GM21723 (cell line): ENCODE measurements around the gene FCGR3B.
"Not testable (repeated sequence)": the region's sequence is repeated elsewhere in the genome, so short reads cannot be mapped to it uniquely, and the experiment has no call there.

Source experiments
- ATAC-seq: cut with Tn5 transposase; IDR thresholded peaks from one replicate; pipeline ENCODE4 v1.9.1; 2021; ENCODE audit warnings: mild to moderate bottlenecking, moderate library complexity; ENCODE audit not compliant: unreplicated experiment

FCGR3B gene

GRCh38 chr1:161639203-161639602 lies 8.2 kb upstream of the FCGR3B start:
- not testable (repeated sequence) for ATAC-seq

DNA sequence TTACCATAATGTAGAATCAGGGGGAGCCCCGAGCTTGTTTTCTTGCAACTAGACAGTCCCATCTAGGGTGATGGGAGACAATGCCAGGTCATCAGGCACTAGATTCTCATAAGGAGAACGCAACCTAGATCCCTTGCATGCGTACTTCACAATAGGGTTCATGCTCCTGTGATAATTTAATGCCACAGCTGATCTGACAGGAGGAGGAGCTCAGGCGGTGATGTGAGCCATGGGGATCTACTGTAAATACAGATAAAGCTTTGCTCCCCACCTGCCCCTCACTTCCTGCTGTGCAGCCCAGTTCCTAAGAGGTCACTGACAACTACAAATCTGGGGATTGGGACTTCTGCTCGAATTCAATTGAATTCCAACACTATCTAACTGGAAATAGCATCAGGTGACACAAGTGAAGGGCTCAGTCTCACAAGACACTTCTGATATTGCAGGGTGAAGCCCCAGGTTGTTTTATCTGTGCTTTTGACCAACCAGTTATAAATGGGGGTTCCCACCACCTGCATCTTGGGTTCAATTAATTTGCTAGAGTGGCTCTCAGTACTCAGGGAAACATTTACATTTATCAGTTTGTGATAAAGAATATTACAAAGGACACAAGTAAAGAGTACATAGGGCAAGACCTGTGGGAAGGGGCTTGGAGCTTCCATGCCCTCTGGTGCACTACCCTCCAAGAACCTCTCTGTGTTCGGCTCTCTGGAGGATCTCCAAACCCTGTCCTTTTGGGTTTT lies 7.4 kb upstream of the FCGR3B start:
- ATAC-seq: not testable (repeated sequence)

DNA sequence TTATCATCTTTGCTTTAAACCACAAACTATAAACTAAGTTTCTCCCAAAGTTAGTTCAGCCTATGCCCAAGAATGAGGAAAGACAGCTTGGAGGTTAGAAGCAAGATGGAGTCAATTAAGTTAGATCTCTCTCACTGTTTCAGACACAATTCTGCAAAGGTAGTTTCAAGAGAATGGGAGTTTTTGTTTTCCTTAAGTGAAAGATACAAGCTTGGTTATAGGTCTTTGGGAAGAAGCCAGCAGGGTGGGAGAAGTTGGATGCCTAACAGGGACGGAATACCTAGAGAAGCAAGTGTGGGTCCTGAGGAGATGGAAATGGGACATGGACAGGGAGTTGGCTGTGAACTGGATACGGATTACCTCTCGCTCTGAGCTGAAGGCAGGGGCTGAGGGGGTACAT lies 6.0 kb upstream of the FCGR3B start:
- not testable (repeated sequence) for ATAC-seq

- not testable (repeated sequence) for ATAC-seq
These were observed 5.3 kb upstream of the FCGR3B start for GRCh38 chr1:161636189-161636782.

DNA sequence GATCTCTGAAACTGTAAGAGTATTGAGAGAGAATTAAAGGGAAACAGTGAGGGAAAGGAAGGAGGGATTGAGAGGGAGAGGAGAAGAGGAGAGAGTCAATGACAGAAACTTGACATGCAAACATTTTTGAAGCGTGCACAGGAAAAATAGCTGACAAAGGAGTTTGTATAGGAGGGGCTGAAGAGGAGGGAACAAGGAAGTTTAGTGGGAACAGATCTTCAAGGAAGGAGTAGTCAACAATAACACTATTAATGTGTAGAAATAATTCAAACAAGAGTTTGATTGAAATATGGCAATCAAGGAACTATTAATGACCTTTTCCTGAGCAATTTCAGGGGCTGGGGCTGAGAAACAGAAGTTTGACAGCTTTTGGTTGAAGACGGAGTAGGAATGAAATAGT lies 4.0 kb upstream of the FCGR3B start:
- not testable (repeated sequence) for ATAC-seq

GRCh38 chr1:161630128-161630742 lies 741 bp downstream of the FCGR3B start:
- not testable (repeated sequence) for ATAC-seq

- ATAC-seq: not testable (repeated sequence)
These were observed 4.4 kb downstream of the FCGR3B start for GRCh38 chr1:161626445-161627146.

- not testable (repeated sequence) for ATAC-seq
These were observed 6.4 kb downstream of the FCGR3B start for GRCh38 chr1:161624605-161625004.

DNA sequence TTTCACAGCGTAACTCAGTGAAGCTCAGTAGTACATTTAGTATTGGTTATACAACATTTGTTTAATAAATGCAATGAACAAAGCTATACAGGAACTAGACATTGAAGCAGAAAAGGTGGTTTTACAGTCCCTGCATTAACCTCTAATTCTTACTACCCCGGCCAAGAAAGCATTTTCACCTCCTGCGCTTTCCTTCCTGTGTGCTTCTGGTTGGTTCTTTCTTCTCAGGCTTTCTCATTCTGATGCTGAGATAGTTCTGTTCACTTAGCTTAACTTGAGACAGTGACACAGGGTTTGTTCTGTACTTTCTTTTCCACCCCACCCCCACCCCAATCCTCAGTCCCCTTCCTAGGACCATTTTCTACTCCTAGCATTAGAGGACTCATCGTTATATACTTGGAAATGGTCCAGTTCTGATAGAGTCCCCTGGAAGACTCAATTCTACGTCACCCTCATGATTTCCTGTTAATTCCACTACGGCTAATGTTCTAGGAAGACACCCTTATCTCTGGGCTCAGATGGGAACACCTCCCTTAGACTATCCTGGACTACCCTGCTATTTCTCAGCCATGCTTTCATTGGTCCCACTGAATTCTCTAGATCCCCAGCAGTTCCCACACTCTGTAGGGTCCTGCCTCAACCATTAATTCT lies 7.5 kb downstream of the FCGR3B start:
- peak; percentile 55 for ATAC-seq

DNA sequence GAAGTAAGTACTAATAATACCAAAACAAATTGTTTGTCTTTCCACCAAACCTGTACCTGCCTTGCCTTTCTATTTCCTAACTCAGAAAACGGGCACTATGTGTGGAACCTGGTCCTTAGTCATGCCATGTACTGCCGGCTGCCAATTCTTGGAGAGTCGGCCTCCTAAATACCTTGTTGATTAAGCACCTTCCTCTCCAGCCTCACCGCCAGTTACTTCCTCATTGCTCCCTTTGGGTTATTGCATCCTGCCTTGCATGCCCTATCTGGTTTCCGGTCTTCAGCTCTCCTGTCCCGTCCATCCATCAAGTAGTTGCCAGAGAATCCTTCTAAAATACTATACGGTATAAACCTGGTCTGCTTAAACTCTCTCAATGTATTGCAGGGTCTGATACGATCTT lies 8.9 kb downstream of the FCGR3B start:
- peak; percentile 35 for ATAC-seq

DNA sequence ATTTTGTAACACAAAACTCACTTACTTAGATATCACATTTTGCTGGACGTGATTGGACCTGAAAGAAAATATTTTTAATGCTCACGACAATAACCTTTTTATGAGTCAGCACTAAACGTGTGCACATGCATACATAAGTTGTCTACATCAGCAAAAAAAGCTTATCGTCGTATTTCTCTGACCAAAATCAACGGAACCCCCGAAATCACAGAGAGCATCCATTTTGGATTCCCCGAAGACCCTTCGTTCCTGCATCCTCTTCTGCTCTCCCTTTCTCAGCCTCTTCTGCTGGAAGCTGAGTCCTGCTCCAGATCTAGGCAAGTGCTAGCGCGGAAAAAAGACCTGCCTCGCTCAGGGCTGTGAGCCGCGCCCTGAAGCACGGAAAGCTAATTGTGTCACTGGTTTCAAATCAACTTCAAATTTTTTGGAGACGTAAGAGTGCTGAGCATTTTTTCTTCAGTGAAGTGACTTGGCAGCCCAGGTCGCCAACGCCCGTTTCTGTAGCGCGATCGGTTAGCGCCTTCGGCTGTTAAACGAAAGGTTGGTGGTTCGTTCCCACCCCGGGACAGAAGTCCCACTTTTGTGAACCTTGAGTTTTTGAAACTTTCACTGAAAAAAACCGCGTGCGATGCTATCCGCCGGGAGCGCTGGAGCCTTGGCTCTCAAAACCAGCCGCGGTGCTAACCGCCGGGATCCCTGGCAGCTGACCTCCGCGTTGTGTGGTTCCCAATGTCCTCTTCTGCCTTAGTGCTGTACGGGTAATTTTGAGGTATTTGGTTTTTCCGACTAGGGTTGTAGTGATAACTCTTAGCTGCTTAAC lies 9.6 kb downstream of the FCGR3B start:
- peak; percentile 49 for ATAC-seq

GRCh38 chr1:161620399-161620798 lies 10.6 kb downstream of the FCGR3B start:
- not testable (repeated sequence) for ATAC-seq

- not testable (repeated sequence) for ATAC-seq
These were observed 12.5 kb downstream of the FCGR3B start for GRCh38 chr1:161618517-161618916.

DNA sequence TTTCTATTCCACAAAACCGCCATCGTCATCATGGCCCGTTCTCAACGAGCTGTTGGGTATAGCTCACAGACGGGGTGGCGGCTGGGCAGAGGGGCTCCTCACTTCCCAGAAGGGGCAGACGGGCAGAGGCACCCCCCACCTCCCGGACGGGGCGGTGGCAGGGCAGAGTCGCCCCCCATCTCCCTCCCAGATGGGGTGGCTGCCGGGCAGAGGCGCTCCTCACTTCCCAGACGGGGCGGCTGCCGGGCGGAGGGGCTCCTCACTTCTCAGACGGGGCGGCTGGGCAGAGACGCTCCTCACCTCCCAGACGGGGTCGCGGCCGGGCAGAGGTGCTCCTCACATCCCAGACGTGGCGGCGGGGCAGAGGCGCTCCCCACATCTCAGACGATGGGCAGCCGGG lies 14.6 kb downstream of the FCGR3B start:
- ATAC-seq: not testable (repeated sequence)

DNA sequence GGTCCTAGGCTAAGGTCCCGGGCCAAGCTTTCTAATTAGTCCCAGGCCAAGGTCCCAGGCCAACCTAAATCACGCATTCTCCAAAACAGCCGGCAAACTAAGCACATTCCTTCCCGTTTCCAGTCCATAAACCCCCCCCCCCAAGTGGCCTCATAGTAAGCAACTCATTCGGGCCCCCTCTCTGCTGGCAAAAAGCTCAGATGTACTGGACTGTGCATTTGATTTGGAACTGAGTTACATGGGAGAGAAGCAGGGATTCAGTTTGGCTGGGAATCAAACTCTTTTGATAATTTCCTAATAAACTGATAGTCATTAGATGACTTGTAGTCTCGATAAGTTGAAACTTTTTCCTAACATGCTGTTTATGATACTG lies 17.8 kb downstream of the FCGR3B start:
- not testable (repeated sequence) for ATAC-seq

DNA sequence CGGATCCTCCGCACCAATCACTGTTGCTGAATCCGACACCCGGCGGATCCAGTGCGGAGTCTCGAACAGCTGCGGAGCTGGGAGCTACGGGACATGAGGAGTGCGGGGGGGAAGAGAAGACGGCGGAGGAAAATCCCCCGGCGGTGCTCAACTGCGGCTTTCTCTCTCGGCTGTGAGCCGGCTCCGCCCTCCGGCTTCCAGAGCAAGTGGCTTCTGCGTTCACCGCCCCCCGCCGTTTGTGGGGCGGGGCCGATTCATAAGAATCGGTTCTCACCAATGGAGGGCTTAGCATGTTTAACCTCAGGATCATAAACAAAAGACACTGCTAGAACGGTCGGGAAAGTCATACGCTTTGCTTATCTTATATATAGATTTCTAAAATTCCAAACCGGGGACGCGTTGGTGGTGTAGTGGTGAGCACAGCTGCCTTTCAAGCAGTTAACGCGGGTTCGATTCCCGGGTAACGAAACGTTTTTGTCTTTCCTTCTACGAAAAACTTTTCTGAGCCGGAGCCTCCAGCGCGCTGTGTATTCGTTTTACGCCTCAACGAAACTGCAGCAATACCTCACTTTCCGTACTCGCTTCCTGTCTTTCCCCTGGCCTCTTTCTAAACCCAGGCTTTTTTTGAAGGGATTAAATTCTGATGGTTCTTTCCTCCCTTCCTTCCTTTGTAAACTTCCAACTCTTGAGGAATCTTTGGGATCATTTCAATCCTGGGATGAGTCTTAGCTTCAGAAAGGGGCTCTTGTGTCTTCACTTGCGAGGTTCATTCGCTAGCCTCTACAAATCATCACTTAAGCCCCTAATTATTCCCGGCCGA lies 18.4 kb downstream of the FCGR3B start:
- ATAC-seq: peak; percentile 89

- ATAC-seq: peak; percentile 3
These were observed 19.1 kb downstream of the FCGR3B start for GRCh38 chr1:161611866-161612321.

- ATAC-seq: not testable (repeated sequence)
These were observed 20.8 kb downstream of the FCGR3B start for GRCh38 chr1:161610198-161610597.
